Cardiac muscle cell (in vitro differentiated cells and primary cell): ENCODE measurements around the gene PGLYRP4. TPM values are rescaled to one million over a fixed set of nuclear protein-coding genes. Genes with fewer than 3 reads are reported as not detected.

Experiments
- DNase-seq, 2 donors: peaks; one replicate each; pipeline versions ENCODE4 v3.0.0 to v3.0.0-alpha.2; 2010 to 2017; ENCODE audit warnings: low read depth in 1 of 2, low spot score in 1 of 2
- H3K27ac ChIP-seq: fragments of 200-600 bp; sonication (generic); 2 replicates; pipeline ENCODE4 v1.5.1; 2016
- H3K27me3 ChIP-seq: fragments of 200-600 bp; sonication (generic); 2 replicates; pipeline ENCODE4 v1.6.0; 2016; ENCODE audit warnings: control low read depth
- H3K36me3 ChIP-seq: fragments of 200-600 bp; sonication (generic); 2 replicates; pipeline ENCODE4 v1.5.1; 2016; ENCODE audit warnings: control low read depth
- H3K4me1 ChIP-seq: fragments of 200-600 bp; sonication (generic); 2 replicates; pipeline ENCODE4 v1.8.1; 2017; ENCODE audit warnings: low read depth, mild to moderate bottlenecking, mixed run types
- H3K4me3 ChIP-seq: fragments of 200-600 bp; sonication (generic); 2 replicates; pipeline ENCODE4 v1.5.1; 2016; ENCODE audit warnings: mild to moderate bottlenecking
- H3K9me3 ChIP-seq: fragments of 200-600 bp; sonication (generic); 2 replicates; pipeline ENCODE4 v1.5.1; 2017; ENCODE audit warnings: low read depth, mild to moderate bottlenecking, control low read depth
- CTCF ChIP-seq: IDR thresholded peaks from 2 replicates; pipeline ENCODE4 v1.5.1; 2012; ENCODE audit warnings: low read depth, mild to moderate bottlenecking, low read length
- polyA plus RNA-seq: library from polyadenylated mRNA; unstranded; fragments of >200 nt; fragmentation: Nextera tagmentation; extraction: Ambion mirVana; gene quantifications from 2 replicates; pipeline ENCODE4 v1.2.1, GENCODE V29; 2016
- total RNA-seq: library from RNA; depleted of rRNA; stranded (reverse); fragments of >200 nt; gene quantifications from 2 replicates; pipeline ENCODE4 v1.2.3, GENCODE V29; 2016

PGLYRP4 gene
- total and polyA plus RNA-seq, 2 experiments from 2014 or later = 0.33 TPM; not detected in 1

DNA sequence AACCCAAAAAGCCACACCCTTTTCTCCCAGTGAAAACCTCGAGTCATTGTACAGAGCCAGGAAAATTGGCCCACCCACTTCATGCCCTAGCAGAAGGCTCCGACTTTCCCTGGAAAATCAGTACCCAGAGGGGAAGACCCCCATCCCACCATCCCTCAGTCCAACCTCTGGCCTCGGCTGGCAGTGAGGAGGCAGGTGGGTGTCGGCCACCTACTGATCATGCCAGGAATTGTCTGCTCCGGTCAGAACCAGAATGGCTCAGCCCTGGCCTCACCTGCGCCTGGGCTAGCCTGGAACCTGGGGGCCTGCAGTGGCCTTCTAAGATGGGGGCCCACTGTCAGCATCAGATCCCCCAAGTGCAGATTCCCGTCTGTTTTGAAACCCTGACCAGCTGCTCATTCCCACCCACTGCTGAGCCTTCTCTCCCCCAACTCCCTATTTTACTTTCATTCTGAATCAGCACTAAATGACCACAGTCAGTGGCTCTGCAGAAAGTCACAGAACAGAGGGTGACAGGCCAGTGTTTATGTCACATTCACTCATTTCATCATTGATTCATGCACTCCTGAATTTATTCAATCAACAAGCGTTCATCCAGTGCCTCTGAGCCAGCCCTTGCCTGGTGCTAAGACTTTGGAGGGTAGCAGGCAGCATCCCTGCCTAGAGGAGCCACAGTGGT, 6.0 kb upstream of the PGLYRP4 start:
- H3K27ac ChIP-seq = no peak overlapping the region
- no peak for TF ChIP-seq CTCF
- DNase-seq = no peak
- peaks cover 4% of the 10 kb centered on the region for H3K4me1 ChIP-seq
- no peak overlapping the region for H3K4me3 ChIP-seq
- no peaks in the 10 kb centered on the region for H3K27me3 ChIP-seq
- H3K36me3 ChIP-seq = no peaks in the 10 kb centered on the region
- H3K9me3 ChIP-seq = no peaks in the 10 kb centered on the region

- no peak overlapping the region for H3K27ac ChIP-seq
- no peaks in the 10 kb centered on the region for H3K9me3 ChIP-seq
- no peaks in the 10 kb centered on the region for H3K36me3 ChIP-seq
- TF ChIP-seq CTCF = peak; percentile 47
- peaks cover 4% of the 10 kb centered on the region for H3K4me1 ChIP-seq
- H3K27me3 ChIP-seq = no peaks in the 10 kb centered on the region
- DNase-seq = peak; percentile 34 to 60
- no peak overlapping the region for H3K4me3 ChIP-seq
Observed at GRCh38 chr1:153353226-153353947, 4.7 kb upstream of the PGLYRP4 start.

DNA sequence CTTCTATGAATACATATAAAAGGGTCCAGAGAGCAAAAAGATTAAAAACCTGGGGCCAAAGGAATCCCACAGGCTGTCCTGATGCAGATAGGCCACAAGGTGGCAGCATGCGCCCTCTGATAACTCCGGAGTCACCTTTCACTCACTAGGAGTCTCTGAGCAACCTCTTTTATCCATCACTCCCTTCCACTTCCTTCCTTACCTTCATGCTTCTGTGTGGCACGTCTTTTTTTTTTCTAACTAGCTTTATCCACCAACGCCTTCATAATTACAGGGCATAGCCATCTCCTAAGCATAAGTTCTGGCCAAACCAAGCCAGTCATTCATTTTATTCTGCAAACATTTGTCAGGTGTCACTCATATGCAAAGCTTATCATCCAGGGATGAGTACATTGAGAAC, 3.9 kb upstream of the PGLYRP4 start:
- H3K27ac ChIP-seq = no peak overlapping the region
- no peaks in the 10 kb centered on the region for H3K36me3 ChIP-seq
- no peaks in the 10 kb centered on the region for H3K4me1 ChIP-seq
- peak; percentile 86 for TF ChIP-seq CTCF
- peak; percentile 81 to 85 for DNase-seq
- no peaks in the 10 kb centered on the region for H3K27me3 ChIP-seq
- H3K4me3 ChIP-seq = no peak overlapping the region
- no peaks in the 10 kb centered on the region for H3K9me3 ChIP-seq

DNA sequence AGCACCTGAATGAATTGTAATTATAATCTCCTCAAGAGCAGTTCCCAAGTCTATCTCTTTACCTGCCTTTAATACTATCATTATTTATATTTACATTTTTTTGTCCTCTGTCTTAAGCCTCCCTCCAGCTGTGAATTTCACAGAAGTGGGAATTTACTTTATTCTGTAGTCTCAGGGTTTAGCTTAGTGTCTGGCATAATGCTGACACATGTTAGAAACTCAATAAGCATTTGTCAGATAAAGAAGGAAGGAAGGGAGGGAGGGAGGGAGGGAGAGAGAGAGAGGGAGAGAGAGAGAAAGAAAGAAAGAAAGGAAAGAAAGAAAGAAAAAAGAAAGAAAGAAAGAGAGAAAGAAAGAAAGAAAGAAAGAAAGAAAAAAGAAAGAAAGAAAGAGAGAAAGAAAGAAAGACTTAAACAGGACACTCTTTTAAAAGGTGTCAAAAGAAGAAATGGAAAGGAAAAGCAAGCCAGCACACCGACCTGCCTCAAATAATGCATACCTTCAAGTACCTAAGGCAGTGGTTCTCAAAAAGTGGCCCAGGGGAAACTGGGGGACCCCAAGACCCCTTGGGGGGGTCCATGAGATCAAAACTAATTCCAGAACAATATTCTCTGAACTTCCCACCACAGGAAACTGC, 1.8 kb upstream of the PGLYRP4 start:
- H3K36me3 ChIP-seq = no peaks in the 10 kb centered on the region
- TF ChIP-seq CTCF = no peak
- no peak for DNase-seq
- H3K27me3 ChIP-seq = no peaks in the 10 kb centered on the region
- no peaks in the 10 kb centered on the region for H3K4me1 ChIP-seq
- no peak overlapping the region for H3K27ac ChIP-seq
- no peak overlapping the region for H3K4me3 ChIP-seq
- H3K9me3 ChIP-seq = no peaks in the 10 kb centered on the region

DNA sequence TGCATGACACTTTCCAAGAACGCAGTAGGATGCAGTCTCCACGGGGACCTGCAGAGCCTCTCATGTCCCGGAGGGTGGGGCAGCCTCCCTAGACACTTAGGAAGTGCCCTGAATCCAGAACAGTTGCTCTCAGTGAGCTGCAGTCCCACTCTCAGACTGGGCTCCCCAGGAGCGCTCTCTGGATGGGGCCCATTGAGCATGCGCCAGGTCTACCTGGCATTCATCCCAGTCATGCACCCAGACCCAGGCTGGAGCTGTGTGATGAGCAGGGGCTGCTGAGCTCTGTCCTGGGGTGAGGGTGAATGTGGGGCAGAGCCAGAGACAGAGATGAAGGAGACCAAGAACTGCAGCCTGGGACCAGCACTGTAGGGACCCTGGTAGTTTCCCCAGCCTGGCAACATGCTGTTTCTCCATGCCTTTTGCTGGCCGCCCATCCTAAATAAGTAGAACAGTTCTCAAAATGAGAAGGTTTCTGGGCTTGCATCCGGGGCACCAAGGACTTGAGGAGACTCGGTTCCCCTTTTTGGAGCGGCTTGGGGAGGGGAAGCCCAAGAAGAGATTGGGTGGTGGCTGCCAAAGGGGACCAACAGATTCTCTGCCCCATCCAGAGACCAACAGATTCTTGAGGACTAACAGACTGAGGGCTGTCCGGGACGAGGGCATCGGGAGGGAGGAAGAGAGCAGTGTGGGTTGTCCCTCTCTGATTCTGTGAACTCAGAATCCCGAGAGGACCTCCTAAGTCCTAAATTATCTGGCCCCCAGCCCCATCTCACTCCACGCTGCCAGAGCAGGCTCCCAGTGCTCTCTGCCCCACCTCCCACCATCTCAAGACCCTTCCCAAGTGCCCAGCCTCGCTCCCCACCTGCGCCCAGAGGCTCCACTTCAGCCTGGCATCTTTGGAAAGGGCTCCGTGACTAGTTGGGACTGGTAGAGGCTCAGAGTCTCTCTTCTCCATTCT, 1.0 kb upstream of the PGLYRP4 start:
- Histone ChIP-seq H3K36me3 (no peaks in the 10 kb centered on the region), H3K27me3 (no peaks in the 10 kb centered on the region), H3K27ac (no peak overlapping the region), H3K9me3 (no peaks in the 10 kb centered on the region), H3K4me1 (peaks cover 4% of the 10 kb centered on the region), H3K4me3 (no peak overlapping the region)
- TF ChIP-seq CTCF = no peak
- no peak for DNase-seq
